ENCODE measurements around the gene XPO5.
A peak's percentile ranks its signal among the peaks of the same experiment; 100 is the strongest.
"Not testable (repeated sequence)": the region's sequence is repeated elsewhere in the genome, so short reads cannot be mapped to it uniquely, and the experiment has no call there.

Gene XPO5

GRCh38 chr6:43582911-43583310 lies 7.1 kb upstream of the XPO5 start:
- DNase-seq, result no peak

DNA sequence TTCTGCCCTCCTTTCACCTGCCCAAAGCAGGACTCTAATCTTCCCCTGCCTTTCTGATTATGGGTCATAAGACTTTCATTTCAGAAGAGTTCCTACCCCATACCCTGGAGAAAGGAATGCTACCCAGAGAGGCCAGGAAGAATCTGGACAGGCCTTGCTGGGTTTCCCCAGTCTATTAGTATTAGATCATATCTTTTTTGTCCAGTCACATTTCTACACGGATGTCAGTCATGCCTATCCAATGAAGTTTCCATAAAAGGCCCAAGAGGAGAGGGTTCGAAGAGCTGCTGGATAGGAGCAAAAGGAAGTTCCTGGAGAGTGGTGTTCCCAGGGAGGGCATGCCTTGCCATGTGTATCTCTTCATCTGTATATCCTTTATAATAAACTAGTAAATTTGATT lies 3.3 kb upstream of the XPO5 start:
- DNase-seq, result no peak

DNA sequence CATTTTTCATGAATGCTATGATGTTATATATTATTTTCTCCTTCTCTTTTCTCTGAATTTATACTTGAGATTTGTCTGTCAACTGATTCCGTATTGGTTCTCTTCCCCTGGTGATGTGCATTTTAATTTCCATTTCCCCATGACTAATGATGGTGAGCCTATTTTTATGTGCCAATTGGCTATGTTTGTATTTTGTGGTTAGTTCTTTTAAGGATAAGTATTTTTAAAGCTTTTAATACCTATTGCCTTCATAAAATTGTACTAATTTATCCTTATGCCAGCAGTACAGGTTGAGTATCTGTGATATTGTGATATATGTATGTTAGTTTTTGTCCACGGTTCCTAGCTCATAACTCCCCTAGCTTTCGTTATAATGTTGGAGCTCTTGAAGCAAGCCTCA lies 2.9 kb upstream of the XPO5 start:
- no peak for DNase-seq

- DNase-seq, result peak; percentile 26
Measured at GRCh38 chr6:43575105-43575771, 600 bp downstream of the XPO5 start.

GRCh38 chr6:43572015-43572414 lies 3.8 kb downstream of the XPO5 start:
- DNase-seq, result no peak

GRCh38 chr6:43570876-43571441 lies 4.9 kb downstream of the XPO5 start:
- peak; percentile 66 for DNase-seq

DNA sequence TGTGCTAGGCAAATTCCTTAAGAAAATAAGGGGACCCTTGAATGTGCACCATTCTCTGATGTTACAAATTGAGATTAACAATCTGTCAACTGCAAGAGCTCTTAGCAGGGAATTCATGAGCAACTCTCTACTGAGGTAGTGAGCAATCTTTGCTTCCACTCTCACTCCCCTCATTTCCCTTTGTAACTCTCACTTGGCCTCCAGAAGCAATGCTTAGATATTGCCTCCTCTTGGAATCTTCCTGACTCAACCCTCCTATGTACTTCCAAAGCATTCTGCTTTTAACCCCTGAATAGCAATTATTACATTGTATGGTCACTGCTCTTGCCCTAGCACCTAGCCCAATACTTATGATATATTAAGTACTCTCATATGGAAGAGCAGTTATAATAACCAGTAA lies 16.5 kb downstream of the XPO5 start:
- no peak for DNase-seq

GRCh38 chr6:43557620-43558019 lies 18.2 kb downstream of the XPO5 start:
- not testable (repeated sequence) for DNase-seq

GRCh38 chr6:43547222-43547621 lies 28.6 kb downstream of the XPO5 start:
- DNase-seq, result no peak

DNA sequence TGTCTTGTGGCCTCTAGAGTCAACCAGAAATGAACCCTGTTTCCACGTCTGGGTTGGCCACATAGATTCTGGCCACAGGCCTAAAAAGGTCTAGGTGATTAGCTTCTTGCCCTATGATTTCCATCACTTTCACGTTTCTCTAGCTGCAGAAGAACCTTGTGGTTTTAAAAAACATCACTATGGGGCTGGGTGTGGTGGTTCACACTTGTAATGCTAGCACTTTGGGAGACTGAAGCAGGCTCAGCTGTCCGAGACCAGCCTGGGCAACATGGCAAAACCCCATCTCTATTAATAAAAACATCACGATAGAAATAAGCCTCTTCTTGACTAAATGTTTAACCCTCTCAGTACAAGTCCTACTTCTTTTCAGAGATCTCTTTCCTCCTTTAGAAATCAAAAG lies 31.4 kb downstream of the XPO5 start:
- no peak for DNase-seq

GRCh38 chr6:43541774-43542471 lies 33.9 kb downstream of the XPO5 start:
- no peak for DNase-seq

DNA sequence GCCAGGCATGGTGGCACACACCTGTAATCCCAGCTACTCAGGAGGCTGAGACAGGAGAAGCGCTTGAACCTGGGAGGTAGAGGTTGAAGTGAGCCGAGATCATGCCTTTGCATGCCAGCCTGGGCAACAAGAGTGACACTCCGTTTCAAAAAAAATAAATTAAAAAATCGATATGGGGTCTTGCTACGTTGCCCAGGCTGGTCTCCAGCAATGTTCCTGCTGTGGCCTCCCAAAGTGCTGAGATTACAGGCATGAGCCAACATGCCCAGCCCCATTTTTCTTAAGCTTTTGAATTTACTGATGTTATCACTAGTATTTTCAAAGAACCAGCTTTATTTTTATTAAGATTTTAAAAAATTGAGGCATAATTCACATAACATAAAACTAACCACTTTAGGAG lies 35.3 kb downstream of the XPO5 start:
- no peak for DNase-seq

DNA sequence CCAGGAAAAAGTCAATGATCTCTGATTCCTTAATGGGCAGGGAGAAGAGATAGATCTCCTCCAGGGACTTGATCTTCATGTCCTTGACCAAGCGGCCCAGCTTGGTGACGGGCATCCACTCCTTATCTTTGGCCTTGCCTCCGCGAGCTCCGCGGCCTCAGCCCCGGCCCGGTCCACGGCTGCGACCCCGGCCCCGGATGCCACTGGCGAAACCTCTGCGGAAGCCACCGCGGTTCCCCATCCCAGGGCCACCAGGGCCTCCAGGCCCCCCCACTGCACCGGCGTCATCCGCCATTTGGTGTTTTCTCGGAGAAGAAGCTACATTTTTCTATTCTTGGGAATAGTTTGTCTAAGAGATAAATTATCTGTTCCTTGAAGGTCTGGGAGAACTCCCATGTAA lies 36.4 kb downstream of the XPO5 start:
- DNase-seq, result not testable (repeated sequence)

DNA sequence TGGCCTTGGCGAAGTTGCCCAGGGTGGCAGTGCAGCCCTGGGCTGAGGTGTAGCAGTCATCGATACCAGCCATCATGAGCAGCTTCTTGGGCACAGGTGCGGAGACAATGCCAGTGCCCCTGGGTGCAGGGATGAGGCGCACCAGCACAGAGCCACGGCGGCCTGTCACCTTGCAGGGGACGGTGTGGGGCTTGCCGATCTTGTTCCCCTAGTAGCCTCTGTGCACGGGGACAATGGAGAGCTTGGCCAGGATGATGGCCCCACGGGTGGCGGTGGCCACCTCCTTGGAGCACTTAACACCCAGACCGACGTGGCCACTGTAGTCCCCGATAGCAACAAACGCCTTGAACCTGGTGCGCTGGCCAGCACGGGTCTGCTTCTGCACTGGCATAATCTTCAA lies 36.9 kb downstream of the XPO5 start:
- not testable (repeated sequence) for DNase-seq

- no peak for DNase-seq
Measured at GRCh38 chr6:43532201-43532600, 43.6 kb downstream of the XPO5 start.

DNA sequence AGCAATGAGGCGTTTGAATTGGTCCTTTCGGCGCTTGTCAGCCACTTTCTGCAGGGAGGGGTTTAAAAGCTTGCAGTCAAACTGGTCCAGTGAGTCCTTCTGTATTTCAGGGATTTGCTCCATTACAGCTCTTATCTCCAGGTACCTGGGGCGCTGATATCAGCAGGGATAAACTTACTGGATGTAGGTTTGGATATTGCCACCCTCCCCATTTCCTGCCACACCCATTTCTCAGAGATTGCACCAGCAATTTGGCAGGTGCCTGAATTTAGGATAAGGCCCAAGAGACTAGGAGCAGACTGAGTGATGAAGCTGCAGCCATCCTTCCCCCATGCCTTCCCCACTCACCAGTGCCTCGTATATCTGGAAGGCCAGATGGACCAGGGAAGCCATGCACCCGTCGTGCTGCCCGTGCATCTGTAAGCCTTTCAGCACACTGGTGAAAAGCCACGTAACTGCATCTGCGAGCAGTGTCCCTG lies 51.3 kb downstream of the XPO5 start:
- no peak for DNase-seq

DNA sequence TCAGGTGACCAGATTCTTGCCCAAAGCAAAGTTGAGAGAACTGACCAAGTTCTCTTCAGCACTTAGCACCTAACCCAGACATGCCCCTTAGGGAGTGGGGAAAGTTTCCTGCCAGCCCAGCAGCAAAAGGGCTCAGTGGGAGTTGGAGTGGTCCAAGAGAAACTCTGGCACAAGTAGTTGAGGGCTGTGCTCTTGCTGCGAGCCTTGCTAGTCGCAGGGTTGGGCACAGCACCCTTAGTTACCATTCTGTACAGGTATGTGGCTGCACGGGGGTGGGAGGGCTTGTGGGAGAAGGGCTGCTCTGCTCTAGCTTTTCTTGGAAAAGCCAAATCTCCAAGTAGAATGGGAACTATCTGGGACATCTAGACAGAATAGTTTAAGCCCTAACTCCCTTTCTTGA lies 52.6 kb downstream of the XPO5 start:
- no peak for DNase-seq

GRCh38 chr6:43522547-43523261 lies 53.1 kb downstream of the XPO5 start:
- no peak for DNase-seq

GRCh38 chr6:43521836-43522235 lies 54.0 kb downstream of the XPO5 start:
- DNase-seq, result no peak

DNA sequence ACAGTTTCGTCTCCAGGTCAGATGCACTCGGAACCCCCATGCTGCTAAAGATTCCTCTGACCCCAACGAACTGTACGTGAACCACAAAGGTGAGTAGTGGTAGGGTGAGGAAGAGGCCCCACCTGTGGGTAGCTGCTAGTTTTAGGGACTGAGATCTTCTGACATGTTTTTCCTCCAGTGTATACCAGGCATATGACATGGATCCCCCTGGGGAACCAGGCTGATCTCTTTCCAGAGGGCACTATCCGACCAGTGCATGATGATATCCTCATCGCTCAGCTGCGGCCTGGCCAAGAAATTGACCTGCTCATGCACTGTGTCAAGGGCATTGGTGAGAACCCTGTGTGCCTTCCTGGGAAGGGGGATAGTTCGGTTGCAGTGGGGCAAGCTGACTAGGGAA lies 55.7 kb downstream of the XPO5 start:
- DNase-seq, result no peak

DNA sequence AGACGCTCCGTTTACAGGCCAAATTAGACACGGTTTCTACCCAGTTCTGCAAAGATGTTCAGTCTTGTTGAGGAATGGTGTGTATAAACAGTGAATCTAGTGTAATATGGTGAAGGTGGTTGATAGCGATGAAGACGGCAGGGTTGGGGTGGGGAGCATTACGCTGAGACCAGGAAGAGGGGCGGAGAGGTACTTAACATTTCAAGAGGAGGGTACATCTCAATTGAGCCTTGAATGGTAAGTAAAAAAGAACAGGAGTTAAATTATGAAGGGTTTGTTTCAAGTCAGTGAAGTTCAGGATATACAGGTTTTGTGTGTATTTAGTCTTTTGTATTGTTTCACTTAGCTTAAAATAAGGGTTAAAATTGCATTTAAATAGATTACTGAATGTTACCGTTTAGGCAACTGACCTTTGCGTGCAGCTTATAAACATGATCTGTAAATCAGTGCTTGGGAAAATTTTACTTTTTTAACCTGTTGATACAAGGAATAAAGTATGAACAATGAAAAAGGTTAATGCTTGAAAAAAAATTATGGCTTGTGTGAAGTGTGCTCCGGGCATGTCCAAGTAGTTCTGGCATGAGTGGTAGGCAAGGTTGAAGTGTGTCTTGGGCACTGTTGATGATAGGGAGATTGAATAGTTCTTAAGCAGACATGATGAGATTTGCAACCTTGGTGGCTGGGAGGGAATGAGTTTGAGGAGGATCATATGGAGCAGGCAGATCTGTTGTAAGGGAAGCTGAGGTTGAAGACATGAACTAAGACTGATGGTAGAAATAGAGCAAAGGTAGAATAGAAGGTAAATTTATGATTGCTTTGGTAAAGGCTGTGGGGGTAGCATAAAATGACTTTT lies 58.1 kb downstream of the XPO5 start:
- peak; percentile 29 for DNase-seq

- peak; percentile 96 for DNase-seq
Measured at GRCh38 chr6:43516697-43517504, 58.9 kb downstream of the XPO5 start, which contains the start of the genes POLR1C and YIPF3. Gene POLR1C, plus strand, starts transcription at chr6:43517089. Its CDS starts 21 bp downstream, at chr6:43517110. Gene YIPF3, minus strand, starts transcription at chr6:43516926. Its CDS starts 119 bp downstream, at chr6:43516807.

Data from HCEC 1CT (cell line).